HG03045 (cell line): ENCODE data around the gene CYP51A1.
"Not testable (repeated sequence)": the region's sequence is repeated elsewhere in the genome, so short reads cannot be mapped to it uniquely, and the experiment has no call there.

Experiments used
- ATAC-seq: cut with Tn5 transposase; IDR thresholded peaks from one replicate; pipeline ENCODE4 v1.9.1; 2021; ENCODE audit warnings: mild to moderate bottlenecking, moderate library complexity; ENCODE audit not compliant: unreplicated experiment

The CYP51A1 gene

GRCh38 chr7:92131764-92132330 is 2.4 kb downstream of the CYP51A1 start:
- ATAC-seq = no peak

- ATAC-seq = no peak
Measured at GRCh38 chr7:92131093-92131492, 3.2 kb downstream of the CYP51A1 start.

DNA sequence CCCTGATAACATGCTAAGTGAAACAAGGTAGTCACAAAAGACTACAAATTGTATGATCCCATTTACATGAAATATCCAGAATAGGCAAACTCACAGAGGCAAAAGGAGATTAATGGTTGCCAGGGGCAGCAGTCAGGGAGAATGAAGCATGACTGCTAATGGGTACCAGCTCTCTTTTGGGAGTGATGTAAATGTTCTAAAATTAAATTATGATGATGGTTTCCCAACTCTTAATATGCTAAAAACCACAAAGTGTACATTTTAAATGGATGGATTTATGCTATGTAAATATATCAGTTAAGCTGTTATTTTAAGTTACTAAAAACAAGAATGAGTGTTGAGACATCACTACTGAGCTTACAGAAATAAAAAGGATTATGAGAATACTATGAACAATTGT is 12.6 kb downstream of the CYP51A1 start:
- no peak for ATAC-seq

GRCh38 chr7:92119213-92119759 is 15.0 kb downstream of the CYP51A1 start:
- ATAC-seq = no peak

GRCh38 chr7:92116949-92117348 is 17.3 kb downstream of the CYP51A1 start:
- ATAC-seq = no peak

DNA sequence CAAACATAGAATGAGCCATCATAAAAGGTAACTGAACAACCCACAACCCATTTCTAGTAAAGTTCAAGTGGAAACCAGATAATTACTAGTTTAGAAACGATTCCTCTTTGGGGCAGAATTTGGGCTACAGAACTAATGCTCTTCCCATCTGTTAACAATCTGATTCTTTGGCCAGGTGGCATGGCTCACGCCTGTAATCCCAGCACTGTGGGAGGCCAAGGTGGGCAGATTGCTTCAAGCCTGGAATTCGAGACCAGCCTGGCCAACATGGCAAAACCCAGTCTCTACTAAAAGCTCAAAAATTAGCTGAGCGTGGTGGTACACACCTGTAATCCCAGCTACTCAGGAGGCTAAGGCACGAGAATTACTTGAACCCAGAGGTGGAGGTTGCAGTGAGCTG is 18.5 kb downstream of the CYP51A1 start:
- no peak for ATAC-seq

DNA sequence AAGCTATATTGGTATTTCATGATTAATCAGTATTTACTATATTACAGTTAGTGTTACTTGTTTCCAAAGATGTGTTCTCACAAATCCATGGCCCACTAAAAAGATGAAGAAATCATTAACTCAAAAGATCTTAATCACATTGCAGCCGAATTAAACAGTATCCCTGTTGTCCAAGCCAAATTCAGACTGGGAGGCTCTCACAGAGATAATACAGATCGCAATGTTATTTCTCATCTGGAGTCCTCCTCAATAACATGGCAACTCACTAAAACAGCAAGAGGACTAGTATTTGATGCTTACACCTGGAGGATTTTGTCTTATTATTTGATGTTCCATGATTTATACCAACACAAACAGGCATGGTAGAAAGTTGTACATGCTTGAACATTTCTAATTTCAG is 23.4 kb downstream of the CYP51A1 start:
- ATAC-seq = no peak

GRCh38 chr7:92108821-92109220 is 25.5 kb downstream of the CYP51A1 start:
- ATAC-seq = no peak

DNA sequence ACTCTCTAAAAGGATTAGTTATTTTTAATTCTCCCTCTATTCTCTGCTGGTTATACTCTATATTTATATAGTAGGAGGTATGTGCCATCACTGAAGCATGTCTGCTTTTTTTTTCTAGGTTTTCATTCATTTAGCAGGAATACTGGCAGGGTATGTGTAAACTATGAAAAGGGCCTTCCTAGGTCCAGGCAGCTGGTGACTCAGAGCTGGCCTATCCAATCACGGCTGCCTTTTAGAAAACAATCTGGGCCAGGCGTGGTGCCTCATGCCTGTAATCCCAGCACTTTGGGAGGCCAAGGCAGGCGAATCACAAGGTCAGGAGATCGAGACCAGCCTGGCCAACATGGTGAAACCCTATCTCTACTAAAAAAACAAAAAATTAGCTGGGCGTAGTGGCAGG is 31.4 kb downstream of the CYP51A1 start:
- not testable (repeated sequence) for ATAC-seq

GRCh38 chr7:92100534-92100933 is 33.7 kb downstream of the CYP51A1 start:
- ATAC-seq = no peak

DNA sequence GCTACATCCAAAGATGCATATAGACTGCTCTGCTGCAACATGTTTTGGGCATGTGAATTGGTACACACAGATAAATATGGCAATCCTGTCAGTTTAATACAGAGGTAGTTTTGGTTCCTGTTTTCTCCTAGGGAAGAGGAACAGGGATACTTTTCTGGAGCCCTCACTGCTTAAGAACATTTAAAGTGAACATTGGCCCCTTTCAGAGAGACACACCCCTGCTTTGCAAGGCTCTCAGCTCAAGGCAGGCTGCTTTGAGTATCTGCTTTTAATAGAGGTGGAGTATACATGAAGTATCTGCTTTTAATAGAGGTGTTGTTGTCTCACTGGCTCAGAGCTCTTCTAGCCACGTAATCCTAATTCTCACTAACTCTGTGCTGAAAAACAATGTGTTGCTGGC is 38.9 kb downstream of the CYP51A1 start:
- ATAC-seq = no peak

DNA sequence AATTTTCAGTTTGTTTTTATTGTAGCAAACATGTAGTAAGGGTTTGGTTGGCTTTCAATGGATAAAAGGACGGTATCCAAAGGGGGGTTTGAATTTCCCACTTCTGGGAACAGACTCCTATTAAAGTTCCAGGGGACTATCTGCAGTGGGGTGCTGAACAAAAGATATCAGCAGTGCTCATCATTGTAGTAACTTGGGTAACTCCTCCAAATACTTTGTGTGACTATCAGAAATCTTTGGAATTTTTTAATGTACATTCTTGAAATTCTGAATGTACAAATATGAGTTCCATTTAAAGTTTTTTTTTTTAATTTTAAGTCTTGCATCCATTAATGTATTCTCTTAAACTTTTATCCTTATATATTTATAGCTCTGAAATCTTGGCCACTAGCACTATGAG is 42.1 kb downstream of the CYP51A1 start:
- no peak for ATAC-seq

DNA sequence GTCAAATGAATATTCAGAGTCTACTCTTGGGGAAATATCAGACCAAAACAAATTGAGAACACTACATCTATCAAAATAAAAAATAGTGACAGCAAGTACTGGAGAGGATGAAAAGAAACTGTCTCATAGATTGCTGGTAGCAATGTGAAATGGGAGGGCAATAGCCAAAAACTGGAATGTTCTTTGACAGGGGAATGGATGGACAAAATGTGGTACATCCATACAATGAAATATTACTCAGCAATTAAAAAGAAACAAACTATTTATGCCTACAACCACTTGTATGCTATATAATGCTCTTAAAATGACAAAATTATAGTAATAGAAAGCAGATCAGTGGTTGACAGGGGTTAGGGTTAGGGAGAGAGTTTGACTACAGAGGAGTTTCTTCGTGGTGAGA is 46.0 kb downstream of the CYP51A1 start:
- no peak for ATAC-seq

DNA sequence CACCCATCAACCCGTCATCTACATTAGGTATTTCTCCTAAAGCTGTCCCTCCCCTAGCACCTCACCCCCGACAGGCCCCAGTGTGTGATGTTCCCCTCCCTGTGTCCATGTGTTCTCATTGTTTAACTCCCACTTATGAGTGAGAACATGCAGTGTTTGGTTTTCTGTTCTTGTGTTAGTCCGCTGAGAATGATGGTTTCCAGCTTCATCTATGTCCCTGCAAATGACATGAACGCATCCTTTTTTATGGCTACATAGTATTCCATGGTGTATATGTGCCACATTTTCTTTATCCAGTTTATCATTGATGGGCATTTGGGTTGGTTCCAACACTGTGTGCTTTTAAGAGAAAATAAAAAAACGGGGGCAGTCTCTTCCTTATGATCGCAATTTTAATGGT is 50.4 kb downstream of the CYP51A1 start:
- not testable (repeated sequence) for ATAC-seq

DNA sequence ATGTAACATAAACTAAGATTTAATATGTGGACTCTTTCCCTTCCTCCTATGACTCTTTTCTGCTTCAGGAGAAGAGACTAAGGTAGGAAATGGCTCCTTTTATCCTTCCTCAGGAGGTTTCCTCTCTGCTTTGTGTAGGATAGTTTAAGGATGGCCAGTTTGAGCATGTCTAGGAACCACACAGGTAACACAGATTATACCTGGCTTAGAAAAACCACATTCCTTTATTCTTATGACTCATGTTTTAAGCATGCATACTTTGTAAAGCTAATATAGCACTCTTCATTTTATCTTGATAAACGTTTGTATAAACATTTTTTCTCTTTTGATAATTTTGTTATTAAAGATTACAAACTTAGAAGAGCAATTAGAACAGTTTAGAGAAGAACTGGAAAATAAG is 57.8 kb downstream of the CYP51A1 start:
- ATAC-seq = no peak

- peak; percentile 72 for ATAC-seq
Measured at GRCh38 chr7:92075455-92076158, 58.7 kb downstream of the CYP51A1 start.

DNA sequence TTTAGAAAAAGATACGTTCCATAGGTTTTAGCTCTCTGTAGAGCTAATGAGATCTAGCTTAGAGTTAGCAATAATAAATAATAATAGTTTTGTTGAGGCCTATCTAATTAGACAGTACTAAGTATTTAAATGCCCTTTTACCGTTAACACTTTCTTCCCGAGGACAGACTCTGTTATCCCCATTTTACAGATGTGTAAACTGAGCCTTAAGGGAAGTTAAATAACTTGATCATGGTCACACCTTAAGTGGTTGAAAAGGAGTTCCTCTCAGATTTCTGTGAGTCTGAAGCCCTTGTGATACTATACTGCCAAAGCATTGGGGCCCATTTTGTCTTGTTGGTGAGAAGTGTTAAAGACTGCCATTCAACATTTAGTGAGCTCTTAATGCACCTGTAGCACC is 61.6 kb downstream of the CYP51A1 start:
- no peak for ATAC-seq

DNA sequence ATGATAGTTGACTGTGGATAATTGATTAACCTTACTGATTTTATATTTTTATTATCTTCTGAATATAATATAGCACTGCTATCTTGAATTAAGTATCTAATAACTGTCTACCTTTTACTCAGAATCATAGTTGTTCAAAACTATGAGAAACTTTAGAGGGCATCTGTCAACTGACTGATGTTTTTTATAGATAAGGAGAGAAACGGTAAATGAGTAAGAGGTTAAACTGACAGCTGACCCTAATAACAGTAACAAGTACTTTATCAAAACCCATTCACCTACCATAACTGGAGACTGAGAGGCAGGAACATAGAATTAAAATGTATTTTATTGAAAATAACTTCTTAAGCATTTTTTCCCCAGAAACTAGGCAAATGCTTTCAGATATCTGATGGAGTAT is 62.2 kb downstream of the CYP51A1 start:
- ATAC-seq = no peak

DNA sequence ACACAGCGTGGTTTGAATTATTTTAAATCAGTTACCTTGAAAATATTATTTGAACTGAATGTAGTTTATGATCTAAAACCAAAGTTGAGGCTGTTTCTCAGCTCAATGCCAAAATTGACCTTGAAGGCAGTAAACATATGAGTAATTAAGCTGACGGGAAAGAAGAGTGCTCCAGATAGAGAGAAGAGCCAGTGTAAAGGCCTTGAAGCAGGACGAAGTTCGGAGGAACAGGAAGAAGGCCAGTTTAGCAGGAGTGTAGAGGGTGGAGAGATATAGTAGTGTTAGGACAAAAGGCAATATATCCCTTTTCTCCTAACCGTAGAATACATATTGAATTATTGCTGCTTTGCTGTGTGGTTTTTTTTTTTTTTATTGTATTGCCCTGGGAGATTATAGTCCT is 63.2 kb downstream of the CYP51A1 start:
- no peak for ATAC-seq

DNA sequence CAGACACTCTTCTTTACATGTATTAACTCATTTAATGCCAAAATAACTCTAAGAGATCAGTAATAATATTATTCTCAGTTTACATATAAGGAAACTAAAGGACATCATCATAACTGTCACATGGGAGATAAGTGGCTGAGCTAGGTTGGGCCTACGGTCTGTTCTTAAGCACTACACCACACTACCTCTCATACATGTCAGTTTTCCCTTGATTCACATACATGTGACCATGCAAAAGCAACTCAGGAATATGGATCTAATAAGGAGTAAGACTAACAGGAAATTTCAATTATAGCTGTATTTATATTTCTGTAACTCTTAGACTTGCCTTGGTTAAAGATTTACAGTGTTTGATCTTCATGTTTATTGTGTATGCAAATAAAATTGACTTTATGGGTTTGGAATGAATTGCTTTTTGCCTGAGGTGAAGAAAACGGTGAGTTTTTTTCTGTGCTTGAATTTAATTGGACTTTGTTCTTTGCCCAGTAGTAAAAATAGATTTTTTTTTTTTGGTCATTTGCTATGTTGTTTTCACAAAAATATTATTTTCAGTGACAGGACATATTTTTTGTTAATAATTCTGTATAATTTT is 69.7 kb downstream of the CYP51A1 start:
- ATAC-seq = no peak
